Spleen (tissue), 7 donors: ENCODE measurements around the gene SLC25A41.

Source experiments
- CTCF ChIP-seq, 11 experiments: fragments of 200-600 bp in 7 of 11; fragments of 450-650 bp in 4 of 11; sonication (generic) in 4 of 11; IDR thresholded peaks in 8 of 11; conservative IDR thresholded peaks in 3 of 11; 1 replicate in 7 of 11; 2 replicates in 4 of 11; pipeline versions ENCODE4 v1.4.0 to v1.8.0; 2016 to 2021; ENCODE audit warnings: antibody characterized with exemption in 11 of 11, inconsistent platforms in 4 of 11, mild to moderate bottlenecking in 1 of 11
- POLR2A ChIP-seq, 3 donors: fragments of 450-650 bp; IDR thresholded peaks; one replicate each; pipeline ENCODE4 v1.5.1; 2017; ENCODE audit warnings: antibody characterized with exemption in 3 of 3, mild to moderate bottlenecking in 1 of 3
- donor health status: DM: no; HTN: no; CAD: no; lungs with moderate emphysema.
- donor health status: DM: no; HTN: no; CAD: no.
- donor health status: DM: no; HTN: no; CAD: no.

- TF ChIP-seq CTCF (IDR thresholded peaks at IDR 0.05 in 8 of 11, conservative IDR thresholded peaks at IDR 0.05 in 3 of 11) (no peak), POLR2A (IDR thresholded peaks at IDR 0.05) (no peak)
These were observed 15.0 kb downstream of the SLC25A41 start for GRCh38 chr19:6418562-6418932.
